HG02981 (cell line): ENCODE data around the gene ZNF536.

ENCODE experiments used
- ATAC-seq: cut with Tn5 transposase; IDR thresholded peaks from one replicate; pipeline ENCODE4 v1.9.1; 2021; ENCODE audit warnings: mild to moderate bottlenecking, moderate library complexity; ENCODE audit not compliant: unreplicated experiment

The ZNF536 gene

GRCh38 chr19:30371960-30372824 lies at the start of gene ZNF536:
Gene ZNF536 (plus strand): TSS chr19:30372384. CDS start chr19:30443563, 71,179 bp downstream.
- ATAC-seq = no peak

- no peak for ATAC-seq
These were observed 49.4 kb upstream of the ZNF536 start for GRCh38 chr19:30322641-30323320.

- ATAC-seq = no peak
These were observed 48.3 kb upstream of the ZNF536 start for GRCh38 chr19:30323904-30324303.

- ATAC-seq = no peak
These were observed 47.2 kb upstream of the ZNF536 start for GRCh38 chr19:30324982-30325381.

- ATAC-seq = no peak
These were observed 46.4 kb upstream of the ZNF536 start for GRCh38 chr19:30325676-30326392.

- no peak for ATAC-seq
These were observed 45.8 kb upstream of the ZNF536 start for GRCh38 chr19:30326393-30326710.

- ATAC-seq = no peak
These were observed 44.9 kb upstream of the ZNF536 start for GRCh38 chr19:30327331-30327730.

- ATAC-seq = no peak
These were observed 44.1 kb upstream of the ZNF536 start for GRCh38 chr19:30328096-30328495.

- no peak for ATAC-seq
These were observed 41.9 kb upstream of the ZNF536 start for GRCh38 chr19:30330266-30330665.

GRCh38 chr19:30332445-30333234 lies 39.5 kb upstream of the ZNF536 start:
- ATAC-seq = no peak

GRCh38 chr19:30333291-30334065 lies 38.7 kb upstream of the ZNF536 start:
- no peak for ATAC-seq

- no peak for ATAC-seq
These were observed 37.3 kb upstream of the ZNF536 start for GRCh38 chr19:30334841-30335240.

- ATAC-seq = no peak
These were observed 36.8 kb upstream of the ZNF536 start for GRCh38 chr19:30335306-30335886.

GRCh38 chr19:30336290-30336689 lies 35.9 kb upstream of the ZNF536 start:
- no peak for ATAC-seq

GRCh38 chr19:30338041-30338456 lies 34.1 kb upstream of the ZNF536 start:
- no peak for ATAC-seq

- ATAC-seq = no peak
These were observed 33.1 kb upstream of the ZNF536 start for GRCh38 chr19:30338878-30339623.

GRCh38 chr19:30339624-30340525 lies 32.3 kb upstream of the ZNF536 start:
- ATAC-seq = no peak
